HG02884 (cell line): ENCODE data around the gene PRPF40A.

Source experiments
- ATAC-seq: cut with Tn5 transposase; IDR thresholded peaks from one replicate; pipeline ENCODE4 v1.9.1; 2021; ENCODE audit warnings: mild to moderate bottlenecking, moderate library complexity; ENCODE audit not compliant: unreplicated experiment

The PRPF40A gene

GRCh38 chr2:152718076-152718908 is 1.0 kb upstream of the PRPF40A start, which contains the start of gene ARL6IP6:
Gene ARL6IP6, plus strand, starts transcription at chr2:152718620. Its CDS starts 5 bp downstream, at chr2:152718625.
- peak; percentile 62 for ATAC-seq

- ATAC-seq = no peak
These were observed 445 bp downstream of the PRPF40A start for GRCh38 chr2:152716805-152717227.

- ATAC-seq = no peak
These were observed 1.3 kb downstream of the PRPF40A start for GRCh38 chr2:152715854-152716428.

- no peak for ATAC-seq
These were observed 2.1 kb downstream of the PRPF40A start for GRCh38 chr2:152715112-152715511.

- no peak for ATAC-seq
These were observed 6.5 kb downstream of the PRPF40A start for GRCh38 chr2:152710713-152711112.

- no peak for ATAC-seq
These were observed 8.5 kb downstream of the PRPF40A start for GRCh38 chr2:152708742-152709141.

- ATAC-seq = no peak
These were observed 10.7 kb downstream of the PRPF40A start for GRCh38 chr2:152706477-152707021.

- ATAC-seq = no peak
These were observed 16.1 kb downstream of the PRPF40A start for GRCh38 chr2:152701198-152701597.

- ATAC-seq = no peak
These were observed 20.8 kb downstream of the PRPF40A start for GRCh38 chr2:152696476-152696875.

GRCh38 chr2:152695763-152696162 is 21.5 kb downstream of the PRPF40A start:
- no peak for ATAC-seq

GRCh38 chr2:152694161-152694661 is 23.1 kb downstream of the PRPF40A start:
- ATAC-seq = peak; percentile 46

- ATAC-seq = peak; percentile 92
These were observed 24.2 kb downstream of the PRPF40A start for GRCh38 chr2:152693033-152693432.

- no peak for ATAC-seq
These were observed 30.9 kb downstream of the PRPF40A start for GRCh38 chr2:152686321-152686720.

GRCh38 chr2:152683400-152683799 is 33.9 kb downstream of the PRPF40A start:
- ATAC-seq = no peak

GRCh38 chr2:152682663-152683062 is 34.6 kb downstream of the PRPF40A start:
- ATAC-seq = no peak

- ATAC-seq = no peak
These were observed 38.5 kb downstream of the PRPF40A start for GRCh38 chr2:152678808-152679207.

- no peak for ATAC-seq
These were observed 40.8 kb downstream of the PRPF40A start for GRCh38 chr2:152676461-152676860.

GRCh38 chr2:152674334-152674733 is 42.9 kb downstream of the PRPF40A start:
- ATAC-seq = no peak

- no peak for ATAC-seq
These were observed 52.5 kb downstream of the PRPF40A start for GRCh38 chr2:152664725-152665124.

GRCh38 chr2:152661076-152661475 is 56.2 kb downstream of the PRPF40A start:
- ATAC-seq = no peak

GRCh38 chr2:152658221-152658620 is 59.0 kb downstream of the PRPF40A start:
- no peak for ATAC-seq

GRCh38 chr2:152657043-152657442 is 60.2 kb downstream of the PRPF40A start:
- ATAC-seq = peak; percentile 68
